ENCODE results near the gene PLA2G4A.

DNA sequence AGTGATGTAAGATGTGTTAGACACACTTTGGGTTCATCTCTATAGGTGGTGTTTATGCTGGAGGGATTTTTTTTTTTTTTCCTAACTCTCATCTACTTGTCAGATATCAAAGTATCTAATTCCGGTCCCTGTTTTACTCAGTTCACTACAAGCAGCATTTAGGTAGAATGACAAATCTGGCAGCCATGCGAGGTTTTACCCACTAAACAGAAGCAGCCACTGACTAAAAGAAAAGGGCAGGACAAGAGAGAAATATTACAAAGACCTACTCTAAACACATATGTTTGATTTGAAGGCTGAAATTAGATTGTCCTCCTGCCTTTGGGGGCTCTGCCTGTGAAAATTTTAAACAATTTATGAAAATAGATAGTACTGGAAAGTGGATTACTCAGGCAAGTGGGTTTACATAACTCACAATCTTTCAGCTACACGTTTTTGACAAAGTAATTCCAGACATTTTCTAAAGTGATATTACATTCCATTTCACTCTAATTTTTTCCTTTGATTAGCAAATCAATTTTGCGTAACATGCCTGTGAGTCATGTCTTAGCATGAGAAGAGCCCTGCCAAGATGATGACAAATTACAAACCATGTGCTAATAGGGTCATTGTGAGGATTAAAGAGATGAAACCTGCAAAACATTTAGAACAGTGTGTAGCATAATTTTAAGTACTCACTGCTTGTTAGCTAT, 172.6 kb downstream of the PLA2G4A start:
- TF ChIP-seq, protein P1, sequence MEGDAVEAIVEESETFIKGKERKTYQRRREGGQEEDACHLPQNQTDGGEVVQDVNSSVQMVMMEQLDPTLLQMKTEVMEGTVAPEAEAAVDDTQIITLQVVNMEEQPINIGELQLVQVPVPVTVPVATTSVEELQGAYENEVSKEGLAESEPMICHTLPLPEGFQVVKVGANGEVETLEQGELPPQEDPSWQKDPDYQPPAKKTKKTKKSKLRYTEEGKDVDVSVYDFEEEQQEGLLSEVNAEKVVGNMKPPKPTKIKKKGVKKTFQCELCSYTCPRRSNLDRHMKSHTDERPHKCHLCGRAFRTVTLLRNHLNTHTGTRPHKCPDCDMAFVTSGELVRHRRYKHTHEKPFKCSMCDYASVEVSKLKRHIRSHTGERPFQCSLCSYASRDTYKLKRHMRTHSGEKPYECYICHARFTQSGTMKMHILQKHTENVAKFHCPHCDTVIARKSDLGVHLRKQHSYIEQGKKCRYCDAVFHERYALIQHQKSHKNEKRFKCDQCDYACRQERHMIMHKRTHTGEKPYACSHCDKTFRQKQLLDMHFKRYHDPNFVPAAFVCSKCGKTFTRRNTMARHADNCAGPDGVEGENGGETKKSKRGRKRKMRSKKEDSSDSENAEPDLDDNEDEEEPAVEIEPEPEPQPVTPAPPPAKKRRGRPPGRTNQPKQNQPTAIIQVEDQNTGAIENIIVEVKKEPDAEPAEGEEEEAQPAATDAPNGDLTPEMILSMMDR (conservative IDR thresholded peaks at IDR 0.05; ENCODE audit: low read length) = no peak
- no peak for TF ChIP-seq EZH2phosphoT487 (IDR thresholded peaks at IDR 0.05; ENCODE audit: borderline replicate concordance)

Data from Loucy (cell line).